ENCODE results near the gene ZFYVE27.

GRCh38 chr10:97732052-97732359, 4.9 kb upstream of the ZFYVE27 start:
- TF ChIP-seq HSF1 (IDR thresholded peaks at IDR 0.05; ENCODE audit: low read depth, low read length), result no peak
- no peak for TF ChIP-seq REST (IDR thresholded peaks at IDR 0.05; ENCODE audit: low read depth, low read length)
- TF ChIP-seq CBFB (IDR thresholded peaks at IDR 0.05; ENCODE audit: low read depth), result no peak
- TF ChIP-seq ATF7 (IDR thresholded peaks at IDR 0.05; ENCODE audit: low read depth), result no peak
- no peak for TF ChIP-seq CTCF (IDR thresholded peaks at IDR 0.05 in 2 of 3, conservative IDR thresholded peaks at IDR 0.05 in 1 of 3; ENCODE audit: control insufficient read depth in 2 of 3, extremely low read depth in 1 of 3, insufficient read depth in 1 of 3, low read depth in 3 of 3, low read length in 3 of 3)
- TF ChIP-seq ZSCAN29 (IDR thresholded peaks at IDR 0.05), result no peak
- no peak for TF ChIP-seq JUNB (IDR thresholded peaks at IDR 0.05)
- no peak for TF ChIP-seq POLR2A (IDR thresholded peaks at IDR 0.05; ENCODE audit: low read depth, low read length)
- TF ChIP-seq RAD21 (IDR thresholded peaks at IDR 0.05; ENCODE audit: insufficient read depth, low read depth, low read length), result no peak
- TF ChIP-seq SMC3 (IDR thresholded peaks at IDR 0.05; ENCODE audit: borderline replicate concordance, low read length), result no peak
- no peak for TF ChIP-seq ASH2L (IDR thresholded peaks at IDR 0.05; ENCODE audit: borderline replicate concordance, low read depth)
- TF ChIP-seq TCF12 (IDR thresholded peaks at IDR 0.05; ENCODE audit: low read depth, low read length), result no peak
